HFF-Myc (cell line): ENCODE data around the gene LIMS4.
"Not testable (repeated sequence)": the region's sequence is repeated elsewhere in the genome, so short reads cannot be mapped to it uniquely, and the experiment has no call there.

Source experiments
- DNase-seq: peaks from one replicate; pipeline ENCODE4 v3.0.0-alpha.2; 2011; ENCODE audit warnings: low read depth; ENCODE audit errors: extremely low read depth
- H3K4me3 ChIP-seq: replicated peaks from 2 replicates; pipeline ENCODE4 v1.5.1; 2011; ENCODE audit warnings: low read depth, mild to moderate bottlenecking, control low read depth, low read length

The LIMS4 gene

GRCh38 chr2:110472171-110473058 is at the start of gene LIMS4:
Gene LIMS4 (minus strand): TSS chr2:110472816. CDS start chr2:110472778, 38 bp downstream.
- not testable (repeated sequence) for DNase-seq, H3K4me3 ChIP-seq

- DNase-seq, H3K4me3 ChIP-seq: not testable (repeated sequence)
Measured at GRCh38 chr2:110499755-110500377, 27.2 kb upstream of the LIMS4 start.

GRCh38 chr2:110496027-110496426 is 23.4 kb upstream of the LIMS4 start:
- DNase-seq, H3K4me3 ChIP-seq: not testable (repeated sequence)

DNA sequence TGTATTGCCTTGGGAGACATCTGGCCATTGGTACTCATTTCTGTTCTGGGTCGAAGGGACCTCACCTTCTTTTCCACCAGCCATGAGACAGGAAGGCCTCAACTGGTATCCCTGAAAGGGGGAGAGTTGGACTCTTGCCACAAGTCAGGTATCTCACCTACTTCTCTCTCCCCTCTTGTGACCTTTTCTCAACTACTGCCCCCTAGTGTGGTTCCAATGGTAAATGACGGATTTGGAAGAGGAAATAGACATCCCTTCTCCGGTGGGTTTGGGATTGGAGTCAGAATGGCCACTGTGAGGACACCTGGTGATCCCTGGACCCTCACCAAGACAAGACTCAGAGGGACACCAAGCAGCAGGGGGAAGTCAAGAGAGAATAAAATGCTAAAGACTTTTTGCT is 21.9 kb upstream of the LIMS4 start:
- H3K4me3 ChIP-seq, DNase-seq: not testable (repeated sequence)

DNA sequence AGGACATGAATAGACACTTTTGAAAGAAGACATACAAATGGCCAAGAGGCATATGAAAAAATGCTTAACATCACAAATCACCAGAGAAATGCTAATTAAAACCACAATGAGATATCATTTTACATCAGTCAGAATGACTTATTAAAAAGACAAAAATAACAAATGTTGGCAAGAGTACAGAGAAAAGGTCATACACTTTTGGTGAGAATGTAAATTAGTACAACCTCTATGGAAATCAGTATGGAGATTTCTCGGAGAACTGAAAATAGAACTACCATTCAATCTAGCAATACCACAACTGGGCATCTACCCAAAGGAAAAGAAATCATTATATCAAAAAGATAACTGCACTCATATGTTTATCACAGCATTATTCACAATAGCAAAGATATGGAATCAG is 16.4 kb upstream of the LIMS4 start:
- H3K4me3 ChIP-seq, DNase-seq: not testable (repeated sequence)

DNA sequence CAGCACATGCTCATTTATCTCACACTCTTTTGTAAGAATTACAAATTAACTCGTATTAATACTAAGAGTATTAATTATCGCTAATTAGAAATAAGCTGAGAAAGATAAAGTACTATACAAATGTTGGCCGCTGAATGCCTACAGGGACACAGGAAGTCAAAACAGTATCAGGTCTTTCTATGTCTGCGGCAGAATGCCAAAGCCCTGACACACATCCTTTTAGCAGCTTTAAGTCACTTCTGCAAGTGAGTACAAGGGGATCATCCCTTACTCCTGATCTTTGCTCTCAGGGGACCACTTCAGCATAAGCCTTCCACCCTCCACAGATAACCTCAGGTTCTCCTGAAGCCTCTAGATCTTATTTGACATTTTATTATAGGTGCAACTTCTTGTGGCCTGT is 10.1 kb upstream of the LIMS4 start:
- not testable (repeated sequence) for DNase-seq

GRCh38 chr2:110481200-110481599 is 8.6 kb upstream of the LIMS4 start:
- not testable (repeated sequence) for DNase-seq

More for the DNA sequence above, 10.1 kb upstream of the LIMS4 start:
- H3K4me3 ChIP-seq, result not testable (repeated sequence)

DNA sequence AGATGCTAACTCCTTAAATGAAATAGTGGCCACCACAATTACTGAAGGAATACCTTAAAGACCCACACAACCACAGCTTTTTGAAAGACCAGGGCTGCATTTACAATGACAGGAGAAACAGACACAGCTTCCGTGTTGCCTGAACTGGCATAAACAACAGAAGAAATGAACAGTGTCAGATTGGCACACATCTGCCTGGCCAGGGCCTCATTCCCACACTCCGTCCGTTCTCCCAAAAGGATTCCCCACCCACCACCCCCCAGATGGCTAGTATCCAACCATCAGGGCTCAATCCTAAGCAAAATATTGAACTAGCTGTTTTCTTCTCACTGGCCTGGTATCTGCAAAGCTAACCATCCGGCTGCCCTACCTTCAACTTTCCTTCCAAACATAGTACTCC is 7.5 kb upstream of the LIMS4 start:
- not testable (repeated sequence) for DNase-seq, H3K4me3 ChIP-seq

More at GRCh38 chr2:110481200-110481599, 8.6 kb upstream of the LIMS4 start:
- not testable (repeated sequence) for H3K4me3 ChIP-seq

- DNase-seq, result not testable (repeated sequence)
Measured at GRCh38 chr2:110477370-110477769, 4.8 kb upstream of the LIMS4 start.

GRCh38 chr2:110476952-110477351 is 4.3 kb upstream of the LIMS4 start:
- DNase-seq, H3K4me3 ChIP-seq: not testable (repeated sequence)

More at GRCh38 chr2:110477370-110477769, 4.8 kb upstream of the LIMS4 start:
- H3K4me3 ChIP-seq, result not testable (repeated sequence)

- not testable (repeated sequence) for H3K4me3 ChIP-seq, DNase-seq
Measured at GRCh38 chr2:110475627-110476359, 3.2 kb upstream of the LIMS4 start.

GRCh38 chr2:110474898-110475297 is 2.3 kb upstream of the LIMS4 start:
- DNase-seq, H3K4me3 ChIP-seq: not testable (repeated sequence)

DNA sequence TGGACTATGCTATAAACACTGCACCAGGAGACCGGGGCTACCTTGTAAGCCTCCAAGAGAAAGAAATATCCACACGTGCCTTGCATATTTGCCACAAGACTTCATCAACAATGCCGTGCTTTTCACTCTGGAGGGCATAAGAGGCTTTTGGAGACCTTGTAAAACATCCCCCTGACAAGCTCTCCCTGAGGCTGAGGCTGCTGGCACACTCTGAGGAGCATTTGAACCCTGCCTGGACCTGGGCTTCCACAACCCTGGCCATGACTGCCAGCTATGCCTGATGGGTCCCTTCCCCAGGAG is 393 bp upstream of the LIMS4 start:
- not testable (repeated sequence) for DNase-seq, H3K4me3 ChIP-seq

DNA sequence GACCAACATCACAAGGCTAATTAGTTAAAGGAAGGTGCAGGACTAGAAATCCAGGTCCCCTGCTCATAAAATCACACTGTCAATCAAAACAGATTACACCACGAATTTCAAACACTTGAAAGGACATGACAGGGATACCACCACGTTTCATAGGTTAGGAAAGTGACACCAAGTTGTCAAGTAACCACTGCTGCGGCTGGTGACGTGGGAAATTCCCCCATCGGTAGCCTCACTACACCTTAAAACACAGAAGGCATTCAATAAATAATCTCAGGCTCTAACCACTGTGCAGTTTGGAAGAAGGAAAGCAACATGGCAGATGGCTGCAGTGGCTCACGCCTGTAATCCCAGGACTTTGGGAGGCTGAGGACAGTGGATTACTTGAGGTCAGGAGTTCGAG is 3.7 kb downstream of the LIMS4 start:
- H3K4me3 ChIP-seq, DNase-seq: not testable (repeated sequence)

- not testable (repeated sequence) for H3K4me3 ChIP-seq, DNase-seq
Measured at GRCh38 chr2:110465312-110465711, 7.3 kb downstream of the LIMS4 start.

DNA sequence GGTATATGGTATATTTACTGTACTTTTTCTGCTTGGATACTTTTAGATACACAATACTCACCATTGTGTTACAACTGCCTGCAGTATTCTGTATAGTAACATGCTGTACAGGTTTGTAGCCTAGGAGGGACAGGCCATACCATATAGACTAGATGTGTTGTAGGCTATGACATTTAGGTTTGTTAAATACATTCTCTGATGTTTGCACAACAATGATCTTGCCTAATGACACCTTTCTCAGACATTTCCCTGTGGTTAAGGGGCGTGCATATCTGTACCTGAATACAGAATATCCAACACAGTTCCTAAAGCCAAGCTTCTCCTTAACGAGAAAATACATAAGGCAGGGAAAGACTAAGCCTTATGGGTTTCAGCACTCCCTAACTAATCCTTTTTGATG is 10.2 kb downstream of the LIMS4 start:
- not testable (repeated sequence) for DNase-seq, H3K4me3 ChIP-seq

GRCh38 chr2:110460318-110460717 is 12.3 kb downstream of the LIMS4 start:
- not testable (repeated sequence) for DNase-seq, H3K4me3 ChIP-seq

DNA sequence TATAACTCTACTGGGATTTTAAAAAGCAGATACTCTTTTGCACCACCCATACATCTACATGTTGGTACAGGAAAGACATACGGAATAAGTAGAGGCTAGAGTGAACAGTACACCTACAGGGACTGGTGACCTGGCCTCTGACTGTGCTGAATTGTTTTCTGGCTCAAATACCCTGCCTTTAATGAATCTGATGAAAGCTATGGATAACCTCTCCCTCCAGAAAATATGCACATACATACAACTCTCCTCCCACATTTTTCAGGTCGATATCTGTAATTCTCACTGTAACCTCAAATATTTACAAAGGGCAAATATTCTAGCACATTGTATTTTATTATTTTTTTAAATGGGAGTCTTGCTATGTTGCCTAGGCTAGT is 15.4 kb downstream of the LIMS4 start:
- H3K4me3 ChIP-seq, DNase-seq: not testable (repeated sequence)
